Middle frontal gyrus (tissue), 1 donor: Measurements from ENCODE around the gene AUTS2.

ENCODE experiments used
- DNase-seq: peaks from one replicate; pipeline ENCODE4 v3.0.0-alpha.2; 2015; ENCODE audit warnings: low spot score; ENCODE audit errors: extremely low spot score

AUTS2 gene

GRCh38 chr7:69598081-69598486 lies at the start of gene AUTS2:
Gene AUTS2 (plus strand): TSS chr7:69598475. CDS start chr7:69599654, 1,179 bp downstream.
- peak; percentile 78 for DNase-seq

GRCh38 chr7:69550991-69551390 lies 47.3 kb upstream of the AUTS2 start:
- DNase-seq: no peak

- DNase-seq: no peak
Observed at GRCh38 chr7:69553190-69553589, 45.1 kb upstream of the AUTS2 start.

- DNase-seq: no peak
Observed at GRCh38 chr7:69561266-69561960, 36.9 kb upstream of the AUTS2 start.

- DNase-seq: peak; percentile 67
Observed at GRCh38 chr7:69564454-69565417, 33.5 kb upstream of the AUTS2 start.

GRCh38 chr7:69567800-69568199 lies 30.5 kb upstream of the AUTS2 start:
- no peak for DNase-seq

GRCh38 chr7:69568266-69568665 lies 30.0 kb upstream of the AUTS2 start:
- DNase-seq: no peak

- DNase-seq: no peak
Observed at GRCh38 chr7:69575651-69576050, 22.6 kb upstream of the AUTS2 start.

GRCh38 chr7:69577221-69577620 lies 21.1 kb upstream of the AUTS2 start:
- DNase-seq: no peak

GRCh38 chr7:69585169-69585568 lies 13.1 kb upstream of the AUTS2 start:
- no peak for DNase-seq

- no peak for DNase-seq
Observed at GRCh38 chr7:69586321-69586720, 12.0 kb upstream of the AUTS2 start.

GRCh38 chr7:69588773-69589172 lies 9.5 kb upstream of the AUTS2 start:
- DNase-seq: peak; percentile 71

- DNase-seq: no peak
Observed at GRCh38 chr7:69591805-69592204, 6.5 kb upstream of the AUTS2 start.

GRCh38 chr7:69593511-69593910 lies 4.8 kb upstream of the AUTS2 start:
- no peak for DNase-seq

GRCh38 chr7:69595415-69595814 lies 2.9 kb upstream of the AUTS2 start:
- DNase-seq: no peak

- DNase-seq: no peak
Observed at GRCh38 chr7:69596056-69596455, 2.2 kb upstream of the AUTS2 start.

GRCh38 chr7:69596723-69597277 lies 1.5 kb upstream of the AUTS2 start:
- DNase-seq: no peak

GRCh38 chr7:69597278-69598076 lies 798 bp upstream of the AUTS2 start:
- DNase-seq: no peak

- DNase-seq: no peak
Observed at GRCh38 chr7:69598487-69599285, 411 bp downstream of the AUTS2 start.

- no peak for DNase-seq
Observed at GRCh38 chr7:69599286-69599954, 1.1 kb downstream of the AUTS2 start.
